Cardiac muscle cell (in vitro differentiated cells and primary cell): ENCODE results near the gene VASN. TPM values are rescaled to one million over a fixed set of nuclear protein-coding genes. Genes with fewer than 3 reads are reported as not detected.
A peak's percentile ranks its signal among the peaks of the same experiment; 100 is the strongest.

Experiments used
- DNase-seq, 2 donors: peaks; one replicate each; pipeline versions ENCODE4 v3.0.0 to v3.0.0-alpha.2; 2010 to 2017; ENCODE audit warnings: low read depth in 1 of 2, low spot score in 1 of 2
- H3K27ac ChIP-seq: fragments of 200-600 bp; sonication (generic); 2 replicates; pipeline ENCODE4 v1.5.1; 2016
- H3K27me3 ChIP-seq: fragments of 200-600 bp; sonication (generic); 2 replicates; pipeline ENCODE4 v1.6.0; 2016; ENCODE audit warnings: control low read depth
- H3K36me3 ChIP-seq: fragments of 200-600 bp; sonication (generic); 2 replicates; pipeline ENCODE4 v1.5.1; 2016; ENCODE audit warnings: control low read depth
- H3K4me1 ChIP-seq: fragments of 200-600 bp; sonication (generic); 2 replicates; pipeline ENCODE4 v1.8.1; 2017; ENCODE audit warnings: low read depth, mild to moderate bottlenecking, mixed run types
- H3K4me3 ChIP-seq: fragments of 200-600 bp; sonication (generic); 2 replicates; pipeline ENCODE4 v1.5.1; 2016; ENCODE audit warnings: mild to moderate bottlenecking
- H3K9me3 ChIP-seq: fragments of 200-600 bp; sonication (generic); 2 replicates; pipeline ENCODE4 v1.5.1; 2017; ENCODE audit warnings: low read depth, mild to moderate bottlenecking, control low read depth
- CTCF ChIP-seq: IDR thresholded peaks from 2 replicates; pipeline ENCODE4 v1.5.1; 2012; ENCODE audit warnings: low read depth, mild to moderate bottlenecking, low read length
- polyA plus RNA-seq: library from polyadenylated mRNA; unstranded; fragments of >200 nt; fragmentation: Nextera tagmentation; extraction: Ambion mirVana; gene quantifications from 2 replicates; pipeline ENCODE4 v1.2.1, GENCODE V29; 2016
- total RNA-seq: library from RNA; depleted of rRNA; stranded (reverse); fragments of >200 nt; gene quantifications from 2 replicates; pipeline ENCODE4 v1.2.3, GENCODE V29; 2016

Gene VASN
- total and polyA plus RNA-seq, 2 experiments from 2014 or later, result 18.9 to 33.3 TPM

GRCh38 chr16:4414187-4414917, 42.7 kb downstream of the VASN start:
- Histone ChIP-seq H3K9me3 (no peaks in the 10 kb centered on the region), H3K27ac (no peak overlapping the region), H3K27me3 (no peaks in the 10 kb centered on the region), H3K4me1 (no peaks in the 10 kb centered on the region), H3K4me3 (no peak overlapping the region), H3K36me3 (no peaks in the 10 kb centered on the region)
- TF ChIP-seq CTCF, result no peak
- DNase-seq, result no peak

GRCh38 chr16:4415538-4416199, 44.0 kb downstream of the VASN start:
- Histone ChIP-seq H3K4me1 (no peaks in the 10 kb centered on the region), H3K36me3 (no peaks in the 10 kb centered on the region), H3K27me3 (no peaks in the 10 kb centered on the region), H3K9me3 (no peaks in the 10 kb centered on the region), H3K27ac (no peak overlapping the region), H3K4me3 (peak overlapping the region; percentile 61)
- peak in 1 of 2 donors; percentile 27 for DNase-seq
- TF ChIP-seq CTCF, result no peak

GRCh38 chr16:4416200-4417032, 44.8 kb downstream of the VASN start, which contains the start of gene CORO7:
Gene CORO7 (minus strand): TSS chr16:4416596. CDS start chr16:4416518, 78 bp downstream.
- peak; percentile 91 to 94 for DNase-seq
- Histone ChIP-seq H3K27ac (no peak within 1 kb of the TSS), H3K4me3 (peak within 1 kb of the TSS; percentile 61), H3K9me3 (no peaks in the 10 kb centered on the region), H3K27me3 (no peaks in the 10 kb centered on the region), H3K36me3 (no peaks in the 10 kb centered on the region), H3K4me1 (no peaks in the 10 kb centered on the region)
- no peak for TF ChIP-seq CTCF

GRCh38 chr16:4419402-4419959, 47.8 kb downstream of the VASN start:
- no peaks in the 10 kb centered on the region for H3K27me3 ChIP-seq
- no peaks in the 10 kb centered on the region for H3K4me1 ChIP-seq
- H3K4me3 ChIP-seq, result no peak overlapping the region
- no peak for TF ChIP-seq CTCF
- DNase-seq, result no peak
- H3K27ac ChIP-seq, result no peak overlapping the region
- H3K9me3 ChIP-seq, result no peaks in the 10 kb centered on the region
- H3K36me3 ChIP-seq, result no peaks in the 10 kb centered on the region

- DNase-seq, result no peak
- H3K27ac ChIP-seq, result no peak overlapping the region
- H3K27me3 ChIP-seq, result no peaks in the 10 kb centered on the region
- no peaks in the 10 kb centered on the region for H3K9me3 ChIP-seq
- H3K4me1 ChIP-seq, result no peaks in the 10 kb centered on the region
- no peaks in the 10 kb centered on the region for H3K36me3 ChIP-seq
- no peak for TF ChIP-seq CTCF
- H3K4me3 ChIP-seq, result no peak overlapping the region
Measured at GRCh38 chr16:4420505-4421105, 49.0 kb downstream of the VASN start.
